HepG2 (cell line): Measurements from ENCODE around the gene LZTR1. TPM values are rescaled to one million over a fixed set of nuclear protein-coding genes. Genes with fewer than 3 reads are reported as not detected.

Source experiments
- AKAP8 ChIP-seq: sonication (generic); formaldehyde crosslinking; IDR thresholded peaks from 2 replicates; pipeline ENCODE4 v1.5.1; 2020; ENCODE audit warnings: mild to moderate bottlenecking, missing genetic modification reagents
- CREM ChIP-seq, 2 experiments: sonication (generic) in 1 of 2; formaldehyde crosslinking in 1 of 2; IDR thresholded peaks; 2 replicates each; pipeline versions ENCODE4 v1.4.0 to v1.6.1; 2016 to 2020; ENCODE audit warnings: antibody characterized with exemption in 1 of 2, mild to moderate bottlenecking in 1 of 2, missing genetic modification reagents in 1 of 2
- FOXK2 ChIP-seq: fragments of 450-650 bp; IDR thresholded peaks from 2 replicates; pipeline ENCODE4 v1.6.1; 2016
- GPN1 ChIP-seq: sonication (generic); formaldehyde crosslinking; IDR thresholded peaks from 2 replicates; pipeline ENCODE4 v1.5.1; 2020; ENCODE audit warnings: missing genetic modification reagents, borderline replicate concordance
- KAT2B ChIP-seq: fragments of 150-350 bp; IDR thresholded peaks from 2 replicates; pipeline ENCODE4 v1.6.1; 2014; ENCODE audit warnings: low read depth, low read length, borderline replicate concordance
- MTF2 ChIP-seq: sonication (generic); formaldehyde crosslinking; IDR thresholded peaks from 2 replicates; pipeline ENCODE4 v1.5.0; 2020; ENCODE audit warnings: missing genetic modification reagents, borderline replicate concordance
- PHF8 ChIP-seq: sonication (generic); formaldehyde crosslinking; IDR thresholded peaks from 2 replicates; pipeline ENCODE4 v1.5.0; 2020; ENCODE audit warnings: missing genetic modification reagents
- RFX5 ChIP-seq: IDR thresholded peaks from 2 replicates; pipeline ENCODE4 v1.6.1; 2011; ENCODE audit warnings: low read depth, low read length, improper control_type of control experiment
- RXRA ChIP-seq: sonication (generic); formaldehyde crosslinking; IDR thresholded peaks from 2 replicates; pipeline ENCODE4 v1.5.1; 2020; ENCODE audit warnings: missing genetic modification reagents
- SNAPC5 ChIP-seq: sonication (generic); formaldehyde crosslinking; IDR thresholded peaks from 2 replicates; pipeline ENCODE4 v1.8.1; 2023; ENCODE audit warnings: mild to moderate bottlenecking, missing genetic modification reagents, borderline replicate concordance
- SRSF1 ChIP-seq: fragments of 200-400 bp; formaldehyde crosslinking; optimal IDR thresholded peaks from 2 replicates; pipeline ENCODE3; 2017; ENCODE audit warnings: mild to moderate bottlenecking, low read depth, low read length, moderate library complexity
- THRA ChIP-seq: sonication (generic); formaldehyde crosslinking; IDR thresholded peaks from 2 replicates; pipeline ENCODE4 v1.4.0; 2020; ENCODE audit warnings: missing genetic modification reagents, borderline replicate concordance
- THYN1 ChIP-seq: sonication (generic); formaldehyde crosslinking; IDR thresholded peaks from 2 replicates; pipeline ENCODE4 v1.8.1; 2023; ENCODE audit warnings: low read depth, mild to moderate bottlenecking, moderate library complexity, missing genetic modification reagents, borderline replicate concordance
- TOPORS ChIP-seq: sonication (generic); formaldehyde crosslinking; IDR thresholded peaks from 2 replicates; pipeline ENCODE4 v1.8.0; 2023; ENCODE audit warnings: mild to moderate bottlenecking, missing genetic modification reagents
- ZNF180 ChIP-seq: sonication (generic); formaldehyde crosslinking; IDR thresholded peaks from 2 replicates; pipeline ENCODE4 v1.4.0; 2020; ENCODE audit warnings: low read depth, missing genetic modification reagents, borderline replicate concordance
- ZNF230 ChIP-seq: sonication (generic); formaldehyde crosslinking; IDR thresholded peaks from 2 replicates; pipeline ENCODE4 v1.4.0; 2020; ENCODE audit warnings: mild to moderate bottlenecking, missing genetic modification reagents
- ZNF567 ChIP-seq: sonication (generic); formaldehyde crosslinking; IDR thresholded peaks from 2 replicates; pipeline ENCODE4 v1.8.1; 2023; ENCODE audit warnings: mild to moderate bottlenecking, missing genetic modification reagents, borderline replicate concordance
- ZNF776 ChIP-seq: sonication (generic); formaldehyde crosslinking; IDR thresholded peaks from 2 replicates; pipeline ENCODE4 v1.4.0; 2020; ENCODE audit warnings: mild to moderate bottlenecking, missing genetic modification reagents
- ZNF777 ChIP-seq: sonication (generic); formaldehyde crosslinking; IDR thresholded peaks from 2 replicates; pipeline ENCODE4 v1.4.0; 2020; ENCODE audit warnings: missing genetic modification reagents
- polyA plus RNA-seq, 8 experiments: library from polyadenylated mRNA; depleted of rRNA in 3 of 8; stranded (reverse) in 7 of 8; unstranded in 1 of 8; fragments of >200 nt; fragmentation: Illumina TruSeq in 4 of 8; extraction: Trizol in 4 of 8; gene quantifications; 2 replicates each; pipeline versions ENCODE4 v1.2.1 to v1.2.3, GENCODE V29; 2011 to 2016; ENCODE audit warnings: low read depth in 4 of 8, missing spikeins in 1 of 8, mixed read lengths in 1 of 8; ENCODE audit not compliant: insufficient read depth in 1 of 8
- total RNA-seq, 5 experiments: library from RNA; depleted of rRNA; stranded (reverse); fragments of >200 nt; fragmentation: Illumina TruSeq; extraction: Trizol; gene quantifications; 2 replicates each; pipeline ENCODE4 v1.2.3, GENCODE V29; 2016; ENCODE audit warnings: low read depth in 1 of 5
- TF ChIP-seq, protein P1 (sequence below): IDR thresholded peaks from 2 replicates; pipeline ENCODE4 v1.6.1; 2016; ENCODE audit warnings: low read depth
- TF ChIP-seq, protein P2 (sequence below): sonication (generic); formaldehyde crosslinking; IDR thresholded peaks from 2 replicates; pipeline ENCODE4 v1.4.0; 2020; ENCODE audit warnings: mild to moderate bottlenecking, missing genetic modification reagents, borderline replicate concordance
- TF ChIP-seq, protein P3 (sequence below): IDR thresholded peaks from 2 replicates; pipeline ENCODE4 v1.6.1; 2016; ENCODE audit warnings: missing compliant biosample characterization, missing genetic modification reagents, borderline replicate concordance
- TF ChIP-seq, protein P4 (sequence below): sonication (generic); formaldehyde crosslinking; IDR thresholded peaks from 2 replicates; pipeline ENCODE4 v1.4.0; 2020; ENCODE audit warnings: mild to moderate bottlenecking, low read depth, missing genetic modification reagents

LZTR1 gene
- total and polyA plus RNA-seq, 2 of the 13 experiments (the other 11 are each of a cell fraction or from before 2014, with no cell fraction given): 21.8 to 22.4 TPM

- TF ChIP-seq, protein P1, sequence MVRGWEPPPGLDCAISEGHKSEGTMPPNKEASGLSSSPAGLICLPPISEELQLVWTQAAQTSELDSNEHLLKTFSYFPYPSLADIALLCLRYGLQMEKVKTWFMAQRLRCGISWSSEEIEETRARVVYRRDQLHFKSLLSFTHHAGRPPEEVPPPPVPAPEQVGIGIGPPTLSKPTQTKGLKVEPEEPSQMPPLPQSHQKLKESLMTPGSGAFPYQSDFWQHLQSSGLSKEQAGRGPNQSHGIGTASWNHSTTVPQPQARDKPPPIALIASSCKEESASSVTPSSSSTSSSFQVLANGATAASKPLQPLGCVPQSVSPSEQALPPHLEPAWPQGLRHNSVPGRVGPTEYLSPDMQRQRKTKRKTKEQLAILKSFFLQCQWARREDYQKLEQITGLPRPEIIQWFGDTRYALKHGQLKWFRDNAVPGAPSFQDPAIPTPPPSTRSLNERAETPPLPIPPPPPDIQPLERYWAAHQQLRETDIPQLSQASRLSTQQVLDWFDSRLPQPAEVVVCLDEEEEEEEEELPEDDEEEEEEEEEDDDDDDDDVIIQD (CRISPR knock-in tag): no peak
- TF ChIP-seq THRA: no peak
- no peak for TF ChIP-seq KAT2B
- TF ChIP-seq ZNF776 (CRISPR knock-in tag): no peak
- no peak for TF ChIP-seq ZNF230 (CRISPR knock-in tag)
- peak; percentile 76 for TF ChIP-seq PHF8 (CRISPR knock-in tag)
- TF ChIP-seq, protein P2, sequence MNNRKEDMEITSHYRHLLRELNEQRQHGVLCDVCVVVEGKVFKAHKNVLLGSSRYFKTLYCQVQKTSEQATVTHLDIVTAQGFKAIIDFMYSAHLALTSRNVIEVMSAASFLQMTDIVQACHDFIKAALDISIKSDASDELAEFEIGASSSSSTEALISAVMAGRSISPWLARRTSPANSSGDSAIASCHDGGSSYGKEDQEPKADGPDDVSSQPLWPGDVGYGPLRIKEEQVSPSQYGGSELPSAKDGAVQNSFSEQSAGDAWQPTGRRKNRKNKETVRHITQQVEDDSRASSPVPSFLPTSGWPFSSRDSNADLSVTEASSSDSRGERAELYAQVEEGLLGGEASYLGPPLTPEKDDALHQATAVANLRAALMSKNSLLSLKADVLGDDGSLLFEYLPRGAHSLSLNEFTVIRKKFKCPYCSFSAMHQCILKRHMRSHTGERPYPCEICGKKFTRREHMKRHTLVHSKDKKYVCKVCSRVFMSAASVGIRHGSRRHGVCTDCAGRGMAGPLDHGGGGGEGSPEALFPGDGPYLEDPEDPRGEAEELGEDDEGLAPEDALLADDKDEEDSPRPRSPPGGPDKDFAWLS (CRISPR knock-in tag): no peak
- 0 out of 2 replicates have a peak, but pooled peaks have one; percentile 19 for TF ChIP-seq ZNF180
- no peak for TF ChIP-seq SNAPC5 (CRISPR knock-in tag)
- TF ChIP-seq AKAP8 (CRISPR knock-in tag): peak; percentile 86
- TF ChIP-seq CREM (IDR thresholded peaks at IDR 0.05): no peak
- TF ChIP-seq CREM (CRISPR knock-in tag; IDR thresholded peaks at IDR 0.05): no peak
- TF ChIP-seq ZNF567 (CRISPR knock-in tag): no peak
- TF ChIP-seq MTF2 (CRISPR knock-in tag): no peak
- no peak for TF ChIP-seq TOPORS (CRISPR knock-in tag)
- 0 out of 2 replicates have a peak, but pooled peaks have one; percentile 24 for TF ChIP-seq ZNF777 (CRISPR knock-in tag)
- TF ChIP-seq, protein P3, sequence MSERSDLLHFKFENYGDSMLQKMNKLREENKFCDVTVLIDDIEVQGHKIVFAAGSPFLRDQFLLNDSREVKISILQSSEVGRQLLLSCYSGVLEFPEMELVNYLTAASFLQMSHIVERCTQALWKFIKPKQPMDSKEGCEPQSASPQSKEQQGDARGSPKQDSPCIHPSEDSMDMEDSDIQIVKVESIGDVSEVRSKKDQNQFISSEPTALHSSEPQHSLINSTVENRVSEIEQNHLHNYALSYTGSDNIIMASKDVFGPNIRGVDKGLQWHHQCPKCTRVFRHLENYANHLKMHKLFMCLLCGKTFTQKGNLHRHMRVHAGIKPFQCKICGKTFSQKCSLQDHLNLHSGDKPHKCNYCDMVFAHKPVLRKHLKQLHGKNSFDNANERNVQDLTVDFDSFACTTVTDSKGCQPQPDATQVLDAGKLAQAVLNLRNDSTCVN: no peak
- TF ChIP-seq FOXK2: no peak
- TF ChIP-seq THYN1 (CRISPR knock-in tag): no peak
- TF ChIP-seq RXRA (CRISPR knock-in tag): peak; percentile 50; the same call in 1 of the 2 replicates
- TF ChIP-seq SRSF1: peak; percentile 44
- TF ChIP-seq, protein P4, sequence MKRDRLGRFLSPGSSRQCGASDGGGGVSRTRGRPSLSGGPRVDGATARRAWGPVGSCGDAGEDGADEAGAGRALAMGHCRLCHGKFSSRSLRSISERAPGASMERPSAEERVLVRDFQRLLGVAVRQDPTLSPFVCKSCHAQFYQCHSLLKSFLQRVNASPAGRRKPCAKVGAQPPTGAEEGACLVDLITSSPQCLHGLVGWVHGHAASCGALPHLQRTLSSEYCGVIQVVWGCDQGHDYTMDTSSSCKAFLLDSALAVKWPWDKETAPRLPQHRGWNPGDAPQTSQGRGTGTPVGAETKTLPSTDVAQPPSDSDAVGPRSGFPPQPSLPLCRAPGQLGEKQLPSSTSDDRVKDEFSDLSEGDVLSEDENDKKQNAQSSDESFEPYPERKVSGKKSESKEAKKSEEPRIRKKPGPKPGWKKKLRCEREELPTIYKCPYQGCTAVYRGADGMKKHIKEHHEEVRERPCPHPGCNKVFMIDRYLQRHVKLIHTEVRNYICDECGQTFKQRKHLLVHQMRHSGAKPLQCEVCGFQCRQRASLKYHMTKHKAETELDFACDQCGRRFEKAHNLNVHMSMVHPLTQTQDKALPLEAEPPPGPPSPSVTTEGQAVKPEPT (CRISPR knock-in tag): no peak
- TF ChIP-seq RFX5: no peak
- TF ChIP-seq GPN1 (CRISPR knock-in tag): no peak
Measured at GRCh38 chr22:20957102-20957682, 24.9 kb upstream of the LZTR1 start (continued).
